SW 1271 (cell line): ENCODE measurements around the gene ZBTB24.

ENCODE experiments used
- DNase-seq, 2 experiments: peaks; one replicate each; lab custom pipeline; 2025; lab: John Stamatoyannopoulos, UW

Gene ZBTB24

DNA sequence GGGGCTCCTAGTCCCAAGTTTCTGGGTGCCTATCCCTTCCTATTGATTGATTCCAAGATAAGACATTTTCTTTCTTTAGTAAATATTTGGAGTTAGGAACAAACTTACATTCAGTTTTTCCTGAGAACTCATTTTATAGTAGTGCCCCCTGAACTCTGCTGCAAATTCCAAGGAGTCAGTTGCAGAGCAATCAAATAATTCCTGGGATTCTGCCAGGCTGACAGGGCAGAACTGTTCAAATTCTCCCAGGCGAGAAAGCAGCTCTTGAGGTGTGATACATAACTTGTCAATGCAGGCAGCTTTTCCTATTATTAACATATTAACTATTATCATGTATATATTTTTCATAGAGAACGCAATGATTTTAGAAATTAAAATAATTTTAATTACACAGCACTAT, 15.9 kb upstream of the ZBTB24 start:
- no peak for DNase-seq

- no peak for DNase-seq
Measured at GRCh38 chr6:109498052-109498451, 15.0 kb upstream of the ZBTB24 start.

DNA sequence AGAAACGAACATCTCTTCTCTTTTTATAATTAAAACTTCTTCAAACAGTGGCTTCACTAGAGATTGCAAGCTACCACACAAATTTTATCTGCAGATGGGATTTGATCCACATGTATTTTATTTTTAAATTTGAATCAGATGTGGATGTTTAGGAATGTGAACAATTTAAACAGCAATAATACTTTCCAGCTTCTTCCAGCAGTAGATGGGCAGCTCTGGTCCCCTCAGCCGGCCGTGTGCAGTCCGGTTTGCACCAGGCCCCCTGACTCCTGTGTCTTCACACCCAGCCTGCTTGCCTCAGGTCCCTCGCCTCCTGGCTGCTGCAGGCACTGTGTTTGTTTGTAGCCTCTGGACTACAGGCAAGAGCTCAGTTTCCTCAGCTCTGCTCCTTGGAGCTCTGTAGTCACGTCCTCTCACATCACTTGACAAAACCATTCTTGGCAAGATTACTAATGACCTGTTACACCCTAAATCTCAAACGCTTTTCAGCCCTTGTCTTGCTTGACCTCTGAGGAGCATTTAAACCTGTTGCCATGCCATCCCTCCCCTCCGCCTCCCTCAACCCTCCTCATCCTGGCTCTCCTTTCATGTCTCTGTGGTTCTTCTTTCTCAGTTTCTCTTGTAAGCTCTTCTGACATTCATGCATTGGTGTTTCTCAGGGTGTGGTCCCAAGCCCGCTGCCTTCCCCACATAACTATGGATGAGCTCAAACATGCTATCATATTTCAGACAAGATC, 13.2 kb upstream of the ZBTB24 start:
- DNase-seq = no peak

DNA sequence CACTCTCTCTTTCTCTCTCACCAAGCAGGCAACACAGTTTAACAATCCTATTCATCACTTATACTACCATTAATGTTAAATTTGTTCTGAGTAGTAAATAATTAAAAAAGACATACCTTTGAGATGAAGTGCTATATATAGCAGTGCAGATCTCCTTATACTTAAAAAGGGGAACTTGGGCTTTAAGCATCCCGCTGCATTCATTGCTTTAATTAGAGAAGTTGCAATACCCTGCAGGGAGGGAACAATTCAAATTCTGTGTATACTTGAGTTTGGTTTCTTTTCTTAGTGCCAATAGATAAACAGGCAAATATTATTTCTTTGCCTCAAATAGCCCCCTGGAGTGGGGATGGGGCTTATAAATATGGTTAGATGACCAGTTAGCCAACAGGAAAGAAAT, 10.8 kb upstream of the ZBTB24 start:
- DNase-seq = no peak

GRCh38 chr6:109491207-109491938, 8.4 kb upstream of the ZBTB24 start:
- DNase-seq = no peak

DNA sequence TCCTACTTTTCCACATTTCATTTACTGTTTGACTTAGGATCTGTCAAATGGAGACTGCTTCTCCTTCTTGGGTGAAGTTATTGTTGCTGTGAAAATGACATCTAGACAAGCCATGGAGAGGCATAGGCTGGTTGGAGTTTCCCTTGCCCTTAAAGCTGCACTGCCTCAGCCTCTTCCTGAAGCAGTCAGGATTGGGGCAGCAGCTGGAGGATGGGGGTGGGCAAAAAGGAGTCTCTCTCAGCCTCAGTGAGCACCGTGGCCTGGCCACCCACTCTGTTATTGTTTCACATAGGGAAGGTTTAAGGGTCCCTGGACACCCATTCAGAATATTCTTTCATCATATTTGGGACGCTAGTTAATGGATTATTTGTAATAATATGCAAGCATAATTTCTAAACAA, 7.7 kb upstream of the ZBTB24 start:
- DNase-seq = no peak

DNA sequence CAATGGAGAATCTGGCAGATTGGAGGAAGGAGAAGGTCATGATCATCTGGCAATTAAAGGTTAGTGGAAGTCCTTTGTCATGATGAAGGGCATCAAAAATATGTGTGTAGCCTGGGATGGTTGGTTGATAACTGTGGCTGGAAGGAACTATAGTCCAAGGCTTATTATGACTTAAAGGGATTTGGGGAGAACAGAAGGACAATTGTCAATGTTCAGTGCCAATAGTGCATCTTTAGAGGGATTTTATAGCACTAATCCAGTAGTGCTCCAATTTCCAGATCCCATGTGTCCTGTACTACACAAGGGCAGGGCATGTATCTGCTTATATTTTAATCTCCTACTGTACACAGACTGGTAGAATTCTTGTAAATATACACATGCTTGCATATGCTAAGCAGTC, 5.0 kb upstream of the ZBTB24 start:
- no peak for DNase-seq

- no peak for DNase-seq
Measured at GRCh38 chr6:109486068-109486467, 3.0 kb upstream of the ZBTB24 start.

DNA sequence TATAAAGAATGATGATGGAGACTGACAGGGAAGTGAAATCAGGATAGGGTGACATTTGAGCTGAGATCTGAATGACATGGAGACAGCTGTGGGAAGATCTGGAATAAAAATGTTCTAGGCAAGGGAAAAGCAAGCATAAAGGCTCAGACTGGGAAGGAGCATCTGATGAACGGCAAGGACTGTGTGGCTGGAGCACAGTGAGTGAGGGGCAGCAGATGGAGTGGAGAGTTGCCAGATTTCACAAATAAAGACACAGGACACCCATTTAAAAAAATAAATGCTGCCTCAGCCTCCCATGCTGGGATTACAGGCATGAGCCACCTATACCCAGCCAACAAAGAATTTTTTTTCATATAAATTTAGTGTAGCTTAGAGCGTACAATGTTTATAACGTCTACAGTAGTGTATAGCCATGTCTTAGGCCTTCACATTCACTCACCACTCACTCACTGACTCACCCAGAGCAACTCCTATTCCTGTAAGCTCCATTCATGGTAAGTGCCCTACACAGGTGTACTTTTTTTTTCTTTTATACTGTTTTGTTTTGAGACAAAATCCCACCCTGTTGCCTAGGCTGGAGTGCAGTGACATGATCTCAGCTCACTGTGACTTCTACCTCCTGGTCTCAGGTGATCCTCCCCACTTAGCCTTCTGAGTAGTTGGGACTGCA, 2.4 kb upstream of the ZBTB24 start:
- no peak for DNase-seq

DNA sequence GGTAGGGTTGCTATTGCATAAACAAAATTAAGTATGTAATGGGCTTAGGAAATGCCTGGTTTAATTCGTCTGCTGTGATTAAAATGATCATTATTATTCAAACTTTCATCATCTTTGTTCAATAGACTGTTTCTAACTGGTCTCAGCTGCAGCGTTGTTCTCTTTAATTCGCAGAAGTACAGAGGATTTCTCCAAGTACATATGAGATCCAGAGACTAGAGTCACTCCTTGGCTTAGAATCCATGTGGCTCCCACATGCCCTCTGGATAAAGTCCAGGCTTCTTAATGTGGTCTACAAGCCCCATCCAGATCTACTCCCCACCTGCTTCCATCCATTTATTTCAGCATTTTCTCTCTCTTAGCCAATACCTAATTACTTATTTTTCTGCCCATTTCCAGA, 1.1 kb upstream of the ZBTB24 start:
- DNase-seq = no peak

DNA sequence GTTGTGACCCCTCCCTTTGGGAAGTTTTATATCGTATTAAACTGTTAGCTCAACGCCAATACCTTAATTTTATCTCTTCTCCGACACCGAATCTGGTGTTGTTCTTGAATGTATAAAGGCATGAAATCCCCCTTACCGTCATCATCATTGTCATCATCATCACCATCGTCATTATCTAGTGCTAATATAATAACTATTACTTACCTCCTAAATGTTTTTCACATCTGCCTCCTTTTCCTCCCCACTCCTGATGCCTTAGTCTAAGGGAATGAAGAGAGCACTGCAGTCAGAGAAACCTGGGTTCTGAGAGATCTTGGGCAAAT, 677 bp upstream of the ZBTB24 start:
- no peak for DNase-seq

- no peak for DNase-seq
Measured at GRCh38 chr6:109480993-109481480, 2.0 kb downstream of the ZBTB24 start.

- DNase-seq = no peak
Measured at GRCh38 chr6:109478841-109479624, 4.0 kb downstream of the ZBTB24 start.

DNA sequence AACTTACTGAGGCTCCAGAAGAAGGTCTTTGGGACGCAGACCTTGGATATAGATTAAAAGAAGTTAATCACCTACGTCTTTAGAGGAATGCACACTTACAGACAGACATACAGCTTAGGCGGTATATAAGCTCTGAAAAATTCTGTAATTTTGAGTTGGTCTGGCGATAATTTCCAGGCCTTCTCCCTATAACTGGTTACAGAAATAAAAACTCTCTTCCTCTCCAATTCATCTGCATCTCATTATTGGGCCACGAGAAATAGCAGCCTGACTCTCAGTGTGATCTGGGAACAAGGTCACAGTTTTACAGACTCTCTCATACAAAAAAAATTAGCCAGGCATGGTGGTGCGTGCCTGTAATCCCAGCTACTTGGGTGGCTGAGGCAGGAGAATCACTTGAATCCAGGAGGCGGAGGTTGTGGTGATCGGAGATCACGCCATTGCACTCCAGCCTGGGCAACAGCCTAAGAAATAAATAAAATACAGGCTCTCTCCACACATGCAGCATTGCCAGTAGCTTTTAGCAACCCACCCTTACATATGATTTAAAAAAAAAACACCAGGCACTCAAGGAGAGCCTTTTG, 4.7 kb downstream of the ZBTB24 start:
- no peak for DNase-seq

DNA sequence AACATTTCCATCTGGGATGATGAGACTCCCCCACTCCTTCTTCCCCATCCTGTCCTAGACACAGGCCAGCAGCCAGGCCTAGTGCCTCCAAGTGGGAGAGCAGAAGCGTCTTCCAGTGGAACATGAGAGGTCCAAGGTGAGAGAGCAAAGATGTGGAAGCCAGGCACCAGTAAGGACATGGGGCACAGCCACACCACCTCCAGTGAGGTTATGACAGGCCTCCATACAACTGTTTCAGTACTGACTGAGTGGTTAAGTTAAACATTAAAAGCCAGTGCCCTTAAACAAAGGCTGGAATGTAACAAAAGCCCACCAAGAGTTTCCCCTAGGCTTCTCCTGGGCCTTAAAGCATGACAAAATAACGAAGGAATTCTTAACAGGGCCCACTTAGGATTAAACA, 5.3 kb downstream of the ZBTB24 start:
- DNase-seq = no peak

DNA sequence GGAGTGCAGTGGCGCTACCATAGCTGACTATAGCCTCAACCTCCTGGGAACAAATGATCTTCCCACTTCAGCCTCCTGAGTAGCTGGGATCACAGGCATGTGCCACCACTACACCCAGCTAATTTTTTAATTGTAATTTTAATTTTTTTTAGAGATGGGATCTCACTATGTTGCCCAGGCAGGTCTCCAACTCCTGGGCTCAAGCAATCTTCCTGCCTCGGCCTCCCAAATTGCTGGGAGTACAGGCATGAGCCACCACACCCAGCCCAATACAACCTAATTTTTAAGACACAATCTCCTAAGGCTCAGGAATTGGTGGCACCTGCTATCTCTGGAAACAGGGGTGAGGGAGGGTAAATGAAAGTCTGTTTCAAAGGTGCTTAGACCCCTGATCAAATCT, 5.8 kb downstream of the ZBTB24 start:
- DNase-seq = no peak

GRCh38 chr6:109475625-109476024, 7.4 kb downstream of the ZBTB24 start:
- DNase-seq = no peak

DNA sequence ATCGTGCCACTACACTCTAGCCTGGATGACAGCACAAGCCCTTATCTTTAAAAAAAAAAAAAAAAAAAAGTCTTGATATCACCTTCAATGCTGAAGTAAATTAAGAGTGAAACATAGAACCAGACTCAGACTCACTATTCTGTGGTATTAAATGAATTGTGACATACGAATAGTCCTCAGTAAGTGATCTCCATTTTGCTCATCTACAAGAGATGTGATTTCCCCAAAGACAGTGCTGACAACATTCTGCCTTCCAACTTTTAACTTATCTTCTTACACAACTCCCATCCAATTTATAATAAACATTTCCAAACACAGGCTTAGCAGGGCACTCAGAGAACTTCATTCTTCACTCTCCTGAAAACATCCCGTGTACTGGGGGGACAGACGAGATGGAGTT, 8.0 kb downstream of the ZBTB24 start:
- DNase-seq = no peak

DNA sequence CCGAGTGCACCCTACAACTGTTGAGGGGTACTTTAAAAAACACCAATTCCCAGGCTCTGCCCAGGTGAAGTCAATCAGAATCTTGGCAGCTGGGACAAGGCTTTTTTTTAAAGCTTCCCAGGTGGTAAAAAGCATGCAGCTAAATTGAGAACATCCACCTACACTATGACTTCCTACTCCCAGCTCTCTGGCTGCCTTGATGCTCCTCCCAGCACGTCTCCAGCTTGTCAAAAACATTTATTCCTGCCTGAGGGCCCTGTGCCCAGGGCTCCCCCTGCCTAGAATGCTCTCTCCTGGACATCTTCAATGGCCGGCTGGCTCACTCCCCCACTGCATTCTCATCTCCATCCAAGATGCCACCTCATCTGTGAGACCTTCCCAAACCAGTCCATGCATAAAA, 9.9 kb downstream of the ZBTB24 start:
- no peak for DNase-seq

- DNase-seq = no peak
Measured at GRCh38 chr6:109472132-109472995, 10.7 kb downstream of the ZBTB24 start.
